ENCODE results near the gene MRPL12.

MRPL12 gene

DNA sequence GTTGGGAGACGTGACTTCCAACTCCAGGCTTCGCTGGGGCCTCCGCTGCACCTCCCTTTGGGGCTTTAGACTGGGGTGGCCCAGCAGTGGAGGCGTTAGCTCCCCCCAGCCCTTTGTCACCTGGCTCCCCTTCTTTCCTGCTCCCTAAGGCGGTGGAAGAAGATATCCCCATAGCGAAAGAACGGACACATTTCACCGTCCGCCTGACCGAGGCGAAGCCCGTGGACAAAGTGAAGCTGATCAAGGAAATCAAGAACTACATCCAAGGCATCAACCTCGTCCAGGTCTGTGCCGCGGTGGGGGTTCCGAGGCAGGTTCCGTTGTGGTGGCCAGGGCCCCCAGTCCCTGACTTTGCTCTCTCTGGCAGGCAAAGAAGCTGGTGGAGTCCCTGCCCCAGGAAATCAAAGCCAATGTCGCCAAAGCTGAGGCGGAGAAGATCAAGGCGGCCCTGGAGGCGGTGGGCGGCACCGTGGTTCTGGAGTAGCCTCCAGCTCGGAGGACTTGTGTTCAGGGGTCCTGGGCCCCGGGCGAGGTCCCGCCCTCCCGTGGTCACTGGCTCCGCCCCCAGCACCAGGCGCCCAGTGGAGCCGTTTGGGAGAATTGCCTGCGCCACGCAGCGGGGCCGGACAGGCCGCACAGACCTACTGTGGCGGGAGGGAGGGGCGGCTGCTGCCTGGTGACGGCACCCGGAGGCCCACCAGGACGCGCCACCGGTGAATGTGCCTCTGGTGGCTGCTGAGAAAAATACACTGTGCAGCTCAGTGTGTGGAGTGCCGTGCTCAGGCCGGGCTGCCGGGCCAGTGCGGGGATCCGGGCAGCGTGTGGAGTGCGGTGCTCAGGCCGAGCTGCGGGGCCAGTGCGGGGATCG, 3.8 kb downstream of the MRPL12 start:
- TF ChIP-seq TAF1 (IDR thresholded peaks at IDR 0.05; ENCODE audit: borderline replicate concordance, insufficient read depth, low read length) (no peak), SIN3A (IDR thresholded peaks at IDR 0.05; ENCODE audit: borderline replicate concordance, insufficient read depth, low read length) (no peak), POLR2AphosphoS5 (IDR thresholded peaks at IDR 0.05; ENCODE audit: low read depth, low read length) (no peak), FOXP2 (optimal IDR thresholded peaks at IDR 0.05; ENCODE audit: borderline replicate concordance, extremely low read depth, extremely low read length, insufficient read depth) (no peak)
- TF ChIP-seq, protein P1, sequence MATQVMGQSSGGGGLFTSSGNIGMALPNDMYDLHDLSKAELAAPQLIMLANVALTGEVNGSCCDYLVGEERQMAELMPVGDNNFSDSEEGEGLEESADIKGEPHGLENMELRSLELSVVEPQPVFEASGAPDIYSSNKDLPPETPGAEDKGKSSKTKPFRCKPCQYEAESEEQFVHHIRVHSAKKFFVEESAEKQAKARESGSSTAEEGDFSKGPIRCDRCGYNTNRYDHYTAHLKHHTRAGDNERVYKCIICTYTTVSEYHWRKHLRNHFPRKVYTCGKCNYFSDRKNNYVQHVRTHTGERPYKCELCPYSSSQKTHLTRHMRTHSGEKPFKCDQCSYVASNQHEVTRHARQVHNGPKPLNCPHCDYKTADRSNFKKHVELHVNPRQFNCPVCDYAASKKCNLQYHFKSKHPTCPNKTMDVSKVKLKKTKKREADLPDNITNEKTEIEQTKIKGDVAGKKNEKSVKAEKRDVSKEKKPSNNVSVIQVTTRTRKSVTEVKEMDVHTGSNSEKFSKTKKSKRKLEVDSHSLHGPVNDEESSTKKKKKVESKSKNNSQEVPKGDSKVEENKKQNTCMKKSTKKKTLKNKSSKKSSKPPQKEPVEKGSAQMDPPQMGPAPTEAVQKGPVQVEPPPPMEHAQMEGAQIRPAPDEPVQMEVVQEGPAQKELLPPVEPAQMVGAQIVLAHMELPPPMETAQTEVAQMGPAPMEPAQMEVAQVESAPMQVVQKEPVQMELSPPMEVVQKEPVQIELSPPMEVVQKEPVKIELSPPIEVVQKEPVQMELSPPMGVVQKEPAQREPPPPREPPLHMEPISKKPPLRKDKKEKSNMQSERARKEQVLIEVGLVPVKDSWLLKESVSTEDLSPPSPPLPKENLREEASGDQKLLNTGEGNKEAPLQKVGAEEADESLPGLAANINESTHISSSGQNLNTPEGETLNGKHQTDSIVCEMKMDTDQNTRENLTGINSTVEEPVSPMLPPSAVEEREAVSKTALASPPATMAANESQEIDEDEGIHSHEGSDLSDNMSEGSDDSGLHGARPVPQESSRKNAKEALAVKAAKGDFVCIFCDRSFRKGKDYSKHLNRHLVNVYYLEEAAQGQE (IDR thresholded peaks at IDR 0.05; ENCODE audit: insufficient read depth in 1 of 2, low read depth in 2 of 2, low read length in 2 of 2) = no peak

DNA sequence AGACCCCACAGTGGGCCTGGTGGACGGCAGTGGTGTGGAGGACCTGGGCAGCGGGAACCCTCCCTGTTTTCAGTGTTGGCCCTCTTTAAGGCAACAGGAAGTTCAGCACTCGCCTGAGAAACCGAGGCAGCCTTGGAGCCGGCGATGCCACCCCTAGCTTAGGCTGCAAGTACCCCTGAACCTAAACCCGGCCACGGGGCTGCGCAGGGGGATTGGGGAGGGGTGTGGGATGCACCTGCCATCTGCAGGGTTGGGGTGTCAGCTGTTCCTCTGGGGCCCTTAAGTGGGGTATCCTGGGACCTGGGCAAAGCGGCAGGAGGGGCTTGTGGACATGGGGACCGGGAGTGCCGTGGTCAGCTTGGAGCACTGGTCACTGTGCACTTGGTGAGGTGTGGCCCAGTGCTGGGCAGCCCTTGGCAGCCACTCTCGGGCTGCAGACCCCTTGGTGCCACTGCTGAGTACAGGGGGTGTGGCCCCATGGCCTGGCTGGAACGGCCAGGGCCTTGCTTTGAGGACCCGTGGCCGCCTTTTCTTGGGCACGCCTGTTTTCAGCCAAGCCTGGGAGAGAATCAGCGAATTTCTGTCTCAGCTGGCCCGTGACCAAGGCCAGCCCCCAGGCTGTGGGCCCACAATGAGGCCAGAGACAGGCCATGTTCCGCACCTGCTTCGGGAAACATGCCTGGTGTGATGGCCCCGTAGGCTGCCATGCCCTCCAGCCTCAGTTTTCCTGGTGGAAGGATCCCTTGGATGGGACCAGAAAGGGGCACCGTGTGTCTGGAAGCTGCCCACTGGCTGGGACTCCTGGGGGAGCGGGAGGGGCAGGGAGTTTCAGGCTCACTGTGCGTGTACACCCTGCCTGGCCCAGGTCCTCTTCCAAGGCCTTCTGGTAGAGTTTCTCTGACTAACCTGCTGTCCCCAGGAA, 4.8 kb downstream of the MRPL12 start:
- TF ChIP-seq FOXP2 (optimal IDR thresholded peaks at IDR 0.05; ENCODE audit: borderline replicate concordance, extremely low read depth, extremely low read length, insufficient read depth) = no peak
- TF ChIP-seq SIN3A (IDR thresholded peaks at IDR 0.05; ENCODE audit: borderline replicate concordance, insufficient read depth, low read length) = no peak
- no peak for TF ChIP-seq TAF1 (IDR thresholded peaks at IDR 0.05; ENCODE audit: borderline replicate concordance, insufficient read depth, low read length)
- TF ChIP-seq POLR2AphosphoS5 (IDR thresholded peaks at IDR 0.05; ENCODE audit: low read depth, low read length) = peak; percentile 13; the same call in 1 of the 2 replicates
- TF ChIP-seq, protein P1 (IDR thresholded peaks at IDR 0.05; ENCODE audit: insufficient read depth in 1 of 2, low read depth in 2 of 2, low read length in 2 of 2) = no peak

DNA sequence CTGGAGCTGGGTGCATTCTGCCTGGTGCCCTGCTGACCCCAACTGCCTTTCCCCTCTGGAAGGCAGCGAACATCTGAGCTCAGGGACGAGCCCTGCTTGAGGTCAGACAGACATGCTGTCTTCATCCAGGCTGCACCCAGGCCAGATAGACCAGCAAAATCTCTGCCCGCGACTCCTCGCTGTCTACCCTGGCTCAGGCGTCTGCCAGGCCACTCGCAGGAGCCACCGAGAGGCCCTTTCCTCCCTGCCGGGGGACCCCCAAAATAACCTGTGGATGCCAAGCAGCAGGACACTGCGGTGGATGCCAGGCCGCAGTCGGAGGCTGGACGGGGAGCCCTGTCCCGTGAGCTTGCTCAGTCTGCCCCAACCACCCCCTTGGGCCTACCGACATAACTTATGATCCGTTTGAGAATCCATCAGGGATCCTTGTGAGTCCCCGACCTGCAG, 5.6 kb downstream of the MRPL12 start:
- TF ChIP-seq, protein P1 (IDR thresholded peaks at IDR 0.05; ENCODE audit: insufficient read depth in 1 of 2, low read depth in 2 of 2, low read length in 2 of 2) = no peak

DNA sequence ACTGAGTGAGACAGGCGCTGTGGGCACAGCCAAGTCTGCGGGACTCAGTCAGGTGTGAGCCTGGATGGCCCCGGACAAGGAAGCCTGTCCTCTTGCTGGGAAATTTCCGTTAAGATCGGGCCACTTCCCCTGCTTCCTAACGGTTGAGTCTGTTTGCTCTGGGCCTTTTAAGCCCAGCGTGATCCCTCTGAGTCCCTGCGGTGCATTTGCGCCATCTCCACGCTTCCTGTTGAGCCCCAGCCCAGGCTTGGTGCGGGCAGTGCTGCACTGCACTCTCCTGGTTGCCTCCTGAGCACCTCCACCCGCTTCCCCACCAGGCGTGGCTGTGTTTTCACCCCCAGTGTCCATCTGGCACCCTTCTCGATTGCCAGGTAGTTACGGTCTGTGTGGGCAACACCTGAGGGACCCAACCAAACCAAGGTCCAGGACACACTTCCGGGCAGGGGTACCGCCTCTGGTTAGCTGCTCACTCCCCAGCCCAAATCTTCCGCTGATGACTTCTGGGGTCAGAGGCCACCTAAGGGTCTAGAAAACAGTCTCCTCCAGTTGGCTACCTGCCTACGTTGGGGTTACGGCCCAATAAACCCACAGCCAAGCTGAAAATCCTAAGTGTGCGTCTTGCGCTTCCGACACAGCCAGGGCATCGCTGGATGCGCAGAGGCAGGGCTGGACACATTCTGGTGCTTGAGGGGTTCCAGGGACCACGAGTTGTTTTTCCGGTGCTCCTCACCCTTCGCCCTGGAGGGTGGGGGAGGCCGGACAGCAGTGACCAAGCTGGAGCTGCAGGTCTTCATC, 7.5 kb downstream of the MRPL12 start:
- TF ChIP-seq SIN3A (IDR thresholded peaks at IDR 0.05; ENCODE audit: borderline replicate concordance, insufficient read depth, low read length) = 0 out of 2 replicates have a peak, but pooled peaks have one; percentile 17
- no peak for TF ChIP-seq TAF1 (IDR thresholded peaks at IDR 0.05; ENCODE audit: borderline replicate concordance, insufficient read depth, low read length)
- TF ChIP-seq, protein P1 (IDR thresholded peaks at IDR 0.05; ENCODE audit: insufficient read depth in 1 of 2, low read depth in 2 of 2, low read length in 2 of 2) = 0 out of 4 replicates have a peak, but pooled peaks of 1 of the 2 experiments have one; percentile 13
- TF ChIP-seq FOXP2 (optimal IDR thresholded peaks at IDR 0.05; ENCODE audit: borderline replicate concordance, extremely low read depth, extremely low read length, insufficient read depth) = no peak
- peak; percentile 57; the same call in 1 of the 2 replicates for TF ChIP-seq POLR2AphosphoS5 (IDR thresholded peaks at IDR 0.05; ENCODE audit: low read depth, low read length)
